ENCODE results near the gene HPS3. TPM values are rescaled to one million over a fixed set of nuclear protein-coding genes. Genes with fewer than 3 reads are reported as not detected.
"Not testable (repeated sequence)": the region's sequence is repeated elsewhere in the genome, so short reads cannot be mapped to it uniquely, and the experiment has no call there.

HPS3 gene
- polyA plus RNA-seq, 3 donors: 27.1 to 37.8 (median 34.3) TPM

- DNase-seq (ENCODE audit: extremely low read depth in 1 of 11, low read depth in 9 of 11, low spot score in 4 of 11): no peak
Measured at GRCh38 chr3:149163066-149163465, 33.6 kb downstream of the HPS3 start.

DNA sequence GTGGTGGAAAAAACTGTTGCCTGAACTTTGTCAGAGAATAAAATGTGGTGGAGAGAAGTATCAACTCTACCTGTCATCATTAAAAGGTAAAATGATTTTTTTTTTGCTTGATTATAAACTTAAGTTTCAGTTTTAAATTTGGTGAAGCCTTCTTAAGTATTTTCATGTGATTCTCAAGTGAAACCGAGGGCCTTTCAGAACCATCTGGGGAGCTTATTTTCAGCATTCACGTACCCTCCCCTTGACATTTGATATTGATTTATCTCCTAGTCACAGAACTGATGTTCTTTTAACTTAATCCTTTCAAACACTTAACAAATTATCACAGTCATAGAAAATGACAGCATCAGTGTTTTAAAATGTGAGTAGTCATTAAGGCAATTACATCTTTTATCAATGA is 38.5 kb downstream of the HPS3 start:
- no peak for DNase-seq (ENCODE audit: extremely low read depth in 1 of 11, low read depth in 9 of 11, low spot score in 4 of 11)

GRCh38 chr3:149170672-149171071 is 41.2 kb downstream of the HPS3 start:
- no peak for DNase-seq (ENCODE audit: extremely low read depth in 1 of 11, low read depth in 9 of 11, low spot score in 4 of 11)

GRCh38 chr3:149174901-149175300 is 45.5 kb downstream of the HPS3 start:
- DNase-seq (ENCODE audit: extremely low read depth in 1 of 11, low read depth in 9 of 11, low spot score in 4 of 11): peak in 4 of 11 donors; percentile 26 to 59 (median 40)

DNA sequence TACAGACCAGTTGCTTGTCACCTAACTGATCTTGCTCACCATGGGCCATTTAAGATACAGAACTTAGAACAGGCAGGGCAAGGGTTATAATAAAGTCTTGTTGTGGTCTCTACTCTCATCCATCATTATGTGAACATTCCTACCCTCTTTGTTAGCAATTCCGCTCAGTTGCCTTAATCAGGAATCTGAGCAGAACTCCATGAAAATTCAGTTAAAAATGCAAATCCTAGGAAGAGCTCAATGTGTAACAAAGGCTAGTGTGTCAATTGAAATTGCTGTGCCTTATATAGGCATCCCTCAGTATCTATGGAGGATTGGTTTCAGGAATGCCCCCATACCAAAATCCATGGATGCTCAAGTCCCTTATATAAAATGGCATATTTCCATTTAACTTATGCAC is 47.7 kb downstream of the HPS3 start:
- DNase-seq (ENCODE audit: extremely low read depth in 1 of 11, low read depth in 9 of 11, low spot score in 4 of 11): no peak

- no peak for DNase-seq (ENCODE audit: extremely low read depth in 1 of 11, low read depth in 9 of 11, low spot score in 4 of 11)
Measured at GRCh38 chr3:149179220-149179619, 49.8 kb downstream of the HPS3 start.

DNA sequence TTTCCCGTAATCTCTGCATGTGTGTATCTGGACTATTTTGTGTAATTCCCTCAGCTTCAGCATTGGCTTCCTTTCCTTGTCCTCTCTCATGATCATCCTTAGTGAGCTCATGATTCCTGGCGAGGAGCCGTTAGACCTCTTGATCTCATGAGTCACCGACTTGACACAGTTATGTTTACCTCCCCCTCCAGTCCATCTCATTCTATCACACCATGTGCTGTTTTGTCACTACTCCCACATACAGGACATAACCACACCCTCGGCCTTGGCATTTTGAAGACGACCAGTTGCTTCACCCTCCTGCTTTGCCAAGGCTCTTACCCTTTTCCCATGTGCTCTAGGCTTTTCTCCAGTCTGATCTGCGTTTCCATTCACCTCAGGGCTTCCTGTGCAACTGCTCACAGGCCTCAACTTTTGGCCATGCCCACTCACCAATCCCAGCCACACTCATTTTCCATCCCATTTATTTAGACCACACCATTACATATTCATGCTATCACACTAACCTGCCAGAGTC is 50.7 kb downstream of the HPS3 start:
- DNase-seq (ENCODE audit: extremely low read depth in 1 of 11, low read depth in 9 of 11, low spot score in 4 of 11): peak in 2 of 11 donors; percentile 17 to 24

DNA sequence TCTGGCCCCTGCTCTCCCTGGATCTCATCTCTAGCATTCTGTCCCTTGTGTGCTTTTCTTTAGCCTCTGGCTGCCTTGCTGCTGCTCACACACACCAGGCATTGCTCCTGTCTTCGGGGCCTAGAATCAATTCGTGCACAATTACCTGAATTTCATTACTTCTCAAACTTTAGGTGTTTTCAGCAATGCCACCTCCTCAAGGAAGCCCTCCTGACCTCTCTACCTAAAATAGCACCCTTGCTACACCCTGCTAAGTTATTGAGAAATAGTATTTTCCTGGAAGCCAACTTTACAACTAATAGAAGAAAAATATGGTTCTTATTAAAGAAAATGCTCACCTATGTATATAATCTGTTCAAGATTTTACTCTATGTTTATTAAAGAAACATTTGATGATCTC is 51.7 kb downstream of the HPS3 start:
- DNase-seq (ENCODE audit: extremely low read depth in 1 of 11, low read depth in 9 of 11, low spot score in 4 of 11): no peak

DNA sequence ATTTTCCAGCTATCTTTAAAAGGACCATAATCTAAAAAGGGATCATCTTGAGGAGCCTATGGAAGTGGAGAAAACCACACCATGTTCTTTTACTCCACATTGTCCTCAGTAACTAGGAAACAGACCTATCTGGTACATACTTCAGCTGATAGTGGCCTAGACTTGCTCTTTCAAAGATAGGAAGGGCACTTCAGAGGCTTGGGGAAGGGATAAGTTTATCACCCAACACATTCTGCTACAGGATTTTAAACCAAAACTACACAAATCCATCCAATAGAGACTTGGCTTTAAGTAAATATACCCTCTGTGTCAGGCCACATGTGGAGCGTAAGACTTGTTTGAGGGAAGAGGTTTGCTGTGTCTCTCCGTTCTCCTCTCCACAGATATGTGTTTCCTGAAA is 56.8 kb downstream of the HPS3 start:
- no peak for DNase-seq (ENCODE audit: extremely low read depth in 1 of 11, low read depth in 9 of 11, low spot score in 4 of 11)

GRCh38 chr3:149186721-149187120 is 57.3 kb downstream of the HPS3 start:
- DNase-seq (ENCODE audit: extremely low read depth in 1 of 11, low read depth in 9 of 11, low spot score in 4 of 11): no peak

DNA sequence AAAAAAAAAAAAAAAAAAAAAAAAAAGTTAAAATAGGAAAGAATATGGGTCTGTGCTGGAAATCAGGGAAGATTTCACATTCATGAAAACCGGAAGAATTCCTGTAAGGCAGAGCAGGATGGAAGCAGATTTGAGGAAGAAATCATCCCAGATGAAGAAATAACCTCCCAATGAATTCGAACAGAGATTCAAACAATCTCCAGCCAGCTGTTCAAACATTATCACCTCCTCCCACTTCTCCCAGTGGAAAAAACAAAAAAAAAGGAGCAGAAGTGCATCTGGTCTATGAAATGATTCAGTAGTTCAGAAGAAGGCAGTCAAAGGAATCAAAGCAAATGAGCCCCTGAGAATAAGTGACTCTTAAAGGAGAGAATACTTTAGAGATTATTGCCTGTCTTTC is 59.1 kb downstream of the HPS3 start:
- no peak for DNase-seq (ENCODE audit: extremely low read depth in 1 of 11, low read depth in 9 of 11, low spot score in 4 of 11)

GRCh38 chr3:149195221-149195620 is 65.8 kb downstream of the HPS3 start:
- DNase-seq (ENCODE audit: extremely low read depth in 1 of 11, low read depth in 9 of 11, low spot score in 4 of 11): no peak

- not testable (repeated sequence) for DNase-seq (ENCODE audit: extremely low read depth in 1 of 11, low read depth in 9 of 11, low spot score in 4 of 11)
Measured at GRCh38 chr3:149196805-149197592, 67.6 kb downstream of the HPS3 start.

GRCh38 chr3:149197669-149198068 is 68.2 kb downstream of the HPS3 start:
- DNase-seq (ENCODE audit: extremely low read depth in 1 of 11, low read depth in 9 of 11, low spot score in 4 of 11): no peak

- no peak for DNase-seq (ENCODE audit: extremely low read depth in 1 of 11, low read depth in 9 of 11, low spot score in 4 of 11)
Measured at GRCh38 chr3:149198611-149199010, 69.2 kb downstream of the HPS3 start.

DNA sequence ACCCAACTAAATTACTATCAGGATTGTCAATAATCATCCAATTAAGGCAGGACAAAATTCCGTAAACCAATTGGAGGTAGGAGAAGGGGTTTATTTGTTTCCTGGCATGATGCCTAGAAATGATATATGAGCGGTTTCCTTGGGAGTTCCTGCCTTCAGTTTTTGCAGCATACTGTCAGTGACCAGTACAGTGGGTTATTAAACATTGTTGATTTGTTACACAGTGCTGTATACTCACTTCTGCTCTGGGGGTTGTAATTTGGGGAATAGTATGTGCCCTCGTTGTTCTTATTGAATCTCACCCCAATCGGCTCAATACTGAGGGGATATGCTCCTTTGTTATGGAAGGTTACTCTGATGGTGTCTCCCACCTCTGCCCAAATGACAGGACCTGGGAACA is 70.0 kb downstream of the HPS3 start:
- no peak for DNase-seq (ENCODE audit: extremely low read depth in 1 of 11, low read depth in 9 of 11, low spot score in 4 of 11)

GRCh38 chr3:149203758-149204157 is 74.3 kb downstream of the HPS3 start:
- no peak for DNase-seq (ENCODE audit: extremely low read depth in 1 of 11, low read depth in 9 of 11, low spot score in 4 of 11)

- no peak for DNase-seq (ENCODE audit: extremely low read depth in 1 of 11, low read depth in 9 of 11, low spot score in 4 of 11)
Measured at GRCh38 chr3:149204390-149204991, 75.1 kb downstream of the HPS3 start.

DNA sequence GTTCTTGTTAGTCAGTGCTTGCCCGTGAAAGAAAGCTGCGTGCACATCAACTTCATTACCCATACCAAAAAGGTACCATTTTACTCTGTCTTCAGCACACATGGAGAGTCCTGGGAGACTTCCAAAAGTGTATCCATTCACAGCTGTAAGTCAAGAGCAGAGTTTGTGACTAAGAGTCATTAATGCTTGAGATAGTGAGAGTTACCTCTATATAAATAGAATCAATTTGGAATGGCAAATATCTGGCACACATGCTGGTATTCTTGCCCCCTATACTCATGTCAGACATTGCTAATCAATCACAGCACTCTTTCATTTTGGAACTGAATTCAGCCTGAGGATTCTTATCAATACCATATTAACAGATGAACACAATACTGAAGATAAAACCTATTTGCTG is 78.0 kb downstream of the HPS3 start:
- DNase-seq (ENCODE audit: extremely low read depth in 1 of 11, low read depth in 9 of 11, low spot score in 4 of 11): no peak

DNA sequence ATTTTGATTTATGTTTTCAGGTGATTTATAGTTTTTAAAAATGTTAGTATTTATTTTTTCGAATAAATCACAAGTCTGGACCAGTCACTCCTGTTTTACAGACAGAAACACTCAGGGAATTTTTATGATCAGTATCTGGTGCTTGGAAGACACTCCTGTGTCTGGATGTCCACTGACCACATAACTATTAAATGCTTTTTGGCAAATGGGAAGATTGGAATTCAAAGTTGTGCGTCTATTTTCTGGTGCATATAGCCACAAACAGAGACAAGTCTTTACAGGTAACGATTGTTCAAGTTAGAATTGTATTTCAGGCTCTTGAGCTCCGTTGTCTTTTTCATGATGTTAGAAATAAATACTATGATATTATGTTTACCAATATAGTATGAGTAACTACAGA is 80.0 kb downstream of the HPS3 start:
- no peak for DNase-seq (ENCODE audit: extremely low read depth in 1 of 11, low read depth in 9 of 11, low spot score in 4 of 11)

GRCh38 chr3:149212386-149212785 is 82.9 kb downstream of the HPS3 start:
- DNase-seq (ENCODE audit: extremely low read depth in 1 of 11, low read depth in 9 of 11, low spot score in 4 of 11): no peak

All from renal cortex interstitium (tissue), 11 donors.